ENCODE measurements around the gene LKAAEAR1. TPM values are rescaled to one million over a fixed set of nuclear protein-coding genes. Genes with fewer than 3 reads are reported as not detected.

LKAAEAR1 gene
- total and polyA plus RNA-seq, 9 of the 15 experiments (the other 6 are each of a cell fraction or from before 2014, with no cell fraction given), result not detected

- TF ChIP-seq TOE1 (IDR thresholded peaks at IDR 0.05; ENCODE audit: borderline replicate concordance), result peak; percentile 46; the same call in 1 of the 2 replicates
- TF ChIP-seq TOE1 (CRISPR knock-in tag; IDR thresholded peaks at IDR 0.05; ENCODE audit: borderline replicate concordance, low read depth), result no peak
- TF ChIP-seq ZFP1 (CRISPR knock-in tag; IDR thresholded peaks at IDR 0.05), result no peak
- peak; percentile 77 for TF ChIP-seq SMAD4 (CRISPR knock-in tag; conservative IDR thresholded peaks at IDR 0.05)
- no peak for TF ChIP-seq GMEB1 (CRISPR knock-in tag; IDR thresholded peaks at IDR 0.05)
- peak; percentile 34; the same call in 1 of the 2 replicates for TF ChIP-seq DMBX1 (CRISPR knock-in tag; IDR thresholded peaks at IDR 0.05; ENCODE audit: borderline replicate concordance)
- TF ChIP-seq ZNF589 (CRISPR knock-in tag; IDR thresholded peaks at IDR 0.05; ENCODE audit: low read depth), result no peak
- no peak for TF ChIP-seq CBX2 (IDR thresholded peaks at IDR 0.05; ENCODE audit: insufficient read depth, low read length, poor library complexity, severe bottlenecking)
- TF ChIP-seq ZBTB2 (IDR thresholded peaks at IDR 0.05), result 0 out of 2 replicates have a peak, but pooled peaks have one; percentile 48
- TF ChIP-seq HNRNPH1 (optimal IDR thresholded peaks at IDR 0.05; ENCODE audit: low read depth, low read length), result no peak
- TF ChIP-seq RBFOX2 (IDR thresholded peaks at IDR 0.05; ENCODE audit: low read depth, low read length), result peak; percentile 66
- peak; percentile 33 for TF ChIP-seq MEIS2 (IDR thresholded peaks at IDR 0.05; ENCODE audit: partially characterized antibody)
- TF ChIP-seq ATF3 (IDR thresholded peaks at IDR 0.05), result no peak
- no peak for TF ChIP-seq ATF3 (CRISPR knock-in tag; conservative IDR thresholded peaks at IDR 0.05)
- no peak for TF ChIP-seq MTA1 (IDR thresholded peaks at IDR 0.05; ENCODE audit: borderline replicate concordance)
- TF ChIP-seq PHB2 (IDR thresholded peaks at IDR 0.05; ENCODE audit: low read depth), result no peak
- TF ChIP-seq, protein P1, sequence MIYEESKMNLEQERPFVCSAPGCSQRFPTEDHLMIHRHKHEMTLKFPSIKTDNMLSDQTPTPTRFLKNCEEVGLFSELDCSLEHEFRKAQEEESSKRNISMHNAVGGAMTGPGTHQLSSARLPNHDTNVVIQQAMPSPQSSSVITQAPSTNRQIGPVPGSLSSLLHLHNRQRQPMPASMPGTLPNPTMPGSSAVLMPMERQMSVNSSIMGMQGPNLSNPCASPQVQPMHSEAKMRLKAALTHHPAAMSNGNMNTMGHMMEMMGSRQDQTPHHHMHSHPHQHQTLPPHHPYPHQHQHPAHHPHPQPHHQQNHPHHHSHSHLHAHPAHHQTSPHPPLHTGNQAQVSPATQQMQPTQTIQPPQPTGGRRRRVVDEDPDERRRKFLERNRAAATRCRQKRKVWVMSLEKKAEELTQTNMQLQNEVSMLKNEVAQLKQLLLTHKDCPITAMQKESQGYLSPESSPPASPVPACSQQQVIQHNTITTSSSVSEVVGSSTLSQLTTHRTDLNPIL (CRISPR knock-in tag; IDR thresholded peaks at IDR 0.05), result no peak
- TF ChIP-seq SOX6 (IDR thresholded peaks at IDR 0.05), result peak; percentile 45; the same call in 1 of the 2 replicates
- 0 out of 2 replicates have a peak, but pooled peaks have one; percentile 21 for TF ChIP-seq SIN3B (IDR thresholded peaks at IDR 0.05; ENCODE audit: low read depth)
- TF ChIP-seq POLR3G (IDR thresholded peaks at IDR 0.05; ENCODE audit: extremely low read depth, insufficient read length, insufficient replicate concordance), result no peak
- TF ChIP-seq CBX8 (IDR thresholded peaks at IDR 0.05; ENCODE audit: borderline replicate concordance, extremely low read depth, low read depth, low read length, poor library complexity, severe bottlenecking), result no peak
- TF ChIP-seq HDAC1 (IDR thresholded peaks at IDR 0.05), result peak in 1 of 2 experiments; percentile 66; a peak in 2 of 4 replicates
- peak; percentile 32; the same call in 1 of the 2 replicates for TF ChIP-seq ARID1B (IDR thresholded peaks at IDR 0.05)
Observed at GRCh38 chr20:64079273-64080012, 4.8 kb downstream of the LKAAEAR1 start, which contains the start of gene RGS19 (continued).

Data from K562 (cell line).